Left lung (tissue), 10 donors: ENCODE measurements around the gene FLNA. TPM values are rescaled to one million over a fixed set of nuclear protein-coding genes. Genes with fewer than 3 reads are reported as not detected.
"Not testable (repeated sequence)": the region's sequence is repeated elsewhere in the genome, so short reads cannot be mapped to it uniquely, and the experiment has no call there.

ENCODE experiments used
- ATAC-seq: fragments of 200-7000 bp; cut with Tn5 transposase; one replicate; pipeline ENCODE4 v1.9.1; 2020; ENCODE audit warnings: moderate library complexity
- DNase-seq, 4 donors: peaks; one replicate each; pipeline ENCODE4 v3.0.0-alpha.2; 2013 to 2020
- H3K27ac ChIP-seq, 2 donors: fragments of 200-600 bp; sonication (generic) in 1 of 2; one replicate each; pipeline versions ENCODE4 v1.5.0 to v1.8.0; 2020 to 2021
- H3K27me3 ChIP-seq, 2 donors: fragments of 200-600 bp; sonication (generic) in 1 of 2; one replicate each; pipeline versions ENCODE4 v1.5.0 to v1.8.0; 2020 to 2021
- H3K36me3 ChIP-seq, 2 donors: fragments of 200-600 bp; sonication (generic) in 1 of 2; one replicate each; pipeline versions ENCODE4 v1.5.0 to v1.8.0; 2020 to 2021
- H3K4me1 ChIP-seq, 2 donors: fragments of 200-600 bp; one replicate each; pipeline ENCODE4 v1.8.0; 2021
- H3K4me3 ChIP-seq, 2 donors: fragments of 200-600 bp; sonication (generic) in 1 of 2; one replicate each; pipeline versions ENCODE4 v1.5.0 to v1.8.0; 2020 to 2021; ENCODE audit warnings: mild to moderate bottlenecking in 1 of 2
- H3K9me3 ChIP-seq, 2 donors: fragments of 200-600 bp; sonication (generic) in 1 of 2; one replicate each; pipeline versions ENCODE4 v1.5.0 to v1.8.0; 2020 to 2021
- CTCF ChIP-seq, 2 donors: fragments of 200-600 bp; sonication (generic) in 1 of 2; IDR thresholded peaks; one replicate each; pipeline versions ENCODE4 v1.5.0 to v1.8.0; 2021; ENCODE audit warnings: antibody characterized with exemption in 2 of 2
- intact Hi-C, 2 donors: fragments of 100-400 bp; cut with DNase I; formaldehyde crosslinking; loops; one replicate each; pipeline versions ENCODE4 v1.11.2 to v1.14.2; 2022
- polyA plus RNA-seq, 6 donors: library from polyadenylated mRNA; unstranded; fragments of 120-200 nt; gene quantifications; one replicate each; pipeline ENCODE4 v1.2.1, GENCODE V29; 2013; ENCODE audit not compliant: insufficient read length in 6 of 6
- total RNA-seq, 2 donors: library from RNA; stranded (reverse); fragmentation: NEBNext Ultra II Directional; extraction: Animal tissue kit (Norgen Biotek cat#: 25700); gene quantifications; one replicate each; pipeline ENCODE4 v1.2.1, GENCODE V29; 2021
- donor health status: DM: no; HTN: yes; CAD: no.
- donor health status: DM: no; HTN: no; CAD: no.

The FLNA gene
- total and polyA plus RNA-seq, 8 donors: 434 to 1,793 (median 576) TPM

DNA sequence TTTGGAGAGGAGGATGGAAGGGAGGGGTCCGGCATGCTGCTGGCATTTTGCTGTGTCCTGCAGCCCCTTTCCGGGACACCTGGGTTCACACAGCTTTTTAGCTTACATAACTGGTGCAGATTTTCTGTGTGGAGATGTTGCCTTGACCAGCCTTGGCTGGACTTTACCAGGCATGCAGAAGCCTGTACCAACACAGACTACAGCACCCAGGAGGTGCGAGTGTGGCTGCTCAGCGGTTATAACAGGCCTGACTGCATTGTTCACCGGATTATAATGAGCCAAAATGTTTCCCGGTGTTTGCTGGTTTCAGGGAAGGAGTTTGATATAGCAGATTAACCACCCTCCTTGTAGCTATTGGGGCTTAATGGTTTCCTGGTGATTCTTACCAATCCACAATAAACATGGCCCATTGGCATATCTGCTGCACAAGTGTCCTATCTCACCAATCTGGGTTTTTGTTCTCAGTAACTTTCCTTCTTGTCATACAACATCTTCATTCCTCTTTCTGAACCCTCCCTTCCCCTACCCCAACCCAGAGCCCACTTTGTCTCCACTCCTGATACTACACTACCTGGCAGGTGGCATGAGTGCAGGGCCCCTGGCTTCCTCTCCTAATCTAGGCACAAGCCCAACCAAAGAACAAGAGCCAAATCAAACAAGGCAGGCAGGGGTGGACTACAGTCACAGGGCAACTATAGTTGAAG lies 27.6 kb upstream of the FLNA start:
- Histone ChIP-seq H3K36me3 (peaks cover 0 to 54% of the 10 kb centered on the region in 2 donors), H3K27me3 (no peaks in the 10 kb centered on the region), H3K4me1 (peaks cover 0 to 16% of the 10 kb centered on the region in 2 donors), H3K27ac (no peak overlapping the region), H3K9me3 (no peaks in the 10 kb centered on the region), H3K4me3 (no peak overlapping the region)
- DNase-seq (no peak), ATAC-seq (no peak)
- intact Hi-C loops: no loop called here
- no peak for TF ChIP-seq CTCF (IDR thresholded peaks at IDR 0.05)

- Histone ChIP-seq H3K27me3 (no peaks in the 10 kb centered on the region), H3K9me3 (no peaks in the 10 kb centered on the region), H3K36me3 (peaks cover 0 to 54% of the 10 kb centered on the region in 2 donors), H3K4me1 (peaks cover 0 to 14% of the 10 kb centered on the region in 2 donors), H3K27ac (no peak overlapping the region), H3K4me3 (no peak overlapping the region)
- intact Hi-C loops: no loop called here
- no peak for TF ChIP-seq CTCF (IDR thresholded peaks at IDR 0.05)
- no peak for DNase-seq
- ATAC-seq: no peak
Measured at GRCh38 chrX:154401045-154401799, 26.8 kb upstream of the FLNA start.

DNA sequence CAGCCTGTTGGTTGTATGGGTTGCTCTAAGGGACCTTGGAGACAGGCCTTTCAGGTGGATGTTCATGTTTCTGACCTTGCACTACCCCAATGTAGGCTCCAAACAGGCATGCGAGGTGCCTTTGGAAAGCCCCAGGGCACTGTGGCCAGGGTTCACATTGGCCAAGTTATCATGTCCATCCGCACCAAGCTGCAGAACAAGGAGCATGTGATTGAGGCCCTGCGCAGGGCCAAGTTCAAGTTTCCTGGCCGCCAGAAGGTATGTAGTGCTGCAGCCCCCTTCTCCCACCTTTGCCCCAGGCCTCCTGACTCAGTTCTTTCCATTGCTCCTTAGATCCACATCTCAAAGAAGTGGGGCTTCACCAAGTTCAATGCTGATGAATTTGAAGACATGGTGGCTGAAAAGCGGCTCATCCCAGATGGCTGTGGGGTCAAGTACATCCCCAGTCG lies 26.0 kb upstream of the FLNA start:
- H3K36me3 ChIP-seq: peaks cover 0 to 54% of the 10 kb centered on the region in 2 donors
- ATAC-seq, H3K9me3 ChIP-seq, DNase-seq, H3K27me3 ChIP-seq, intact Hi-C loops, H3K27ac ChIP-seq: not testable (repeated sequence)
- peak overlapping the region in 1 of 2 donors; percentile 56 for H3K4me3 ChIP-seq
- H3K4me1 ChIP-seq: peaks cover 0 to 14% of the 10 kb centered on the region in 2 donors

GRCh38 chrX:154399527-154400368 lies 25.3 kb upstream of the FLNA start:
- no peak for TF ChIP-seq CTCF (IDR thresholded peaks at IDR 0.05)
- peaks cover 0 to 14% of the 10 kb centered on the region in 2 donors for H3K4me1 ChIP-seq
- no peaks in the 10 kb centered on the region for H3K9me3 ChIP-seq
- no peaks in the 10 kb centered on the region for H3K27me3 ChIP-seq
- peaks cover 0 to 48% of the 10 kb centered on the region in 2 donors for H3K36me3 ChIP-seq
- H3K27ac ChIP-seq: peak overlapping the region; percentile 96 to 98
- H3K4me3 ChIP-seq: peak overlapping the region; percentile 43 to 56
- DNase-seq: no peak
- ATAC-seq: no peak
- intact Hi-C loops: no loop called here

GRCh38 chrX:154398668-154399526 lies 24.5 kb upstream of the FLNA start:
- H3K9me3 ChIP-seq: no peaks in the 10 kb centered on the region
- H3K27ac ChIP-seq: peak overlapping the region; percentile 96 to 98
- no peaks in the 10 kb centered on the region for H3K27me3 ChIP-seq
- peak; percentile 74 to 78 for TF ChIP-seq CTCF (IDR thresholded peaks at IDR 0.05)
- peaks cover 0 to 14% of the 10 kb centered on the region in 2 donors for H3K4me1 ChIP-seq
- H3K4me3 ChIP-seq: peak overlapping the region; percentile 43 to 56
- peaks cover 0 to 45% of the 10 kb centered on the region in 2 donors for H3K36me3 ChIP-seq
- ATAC-seq (peak; percentile 72), DNase-seq (peak; percentile 72 to 92 (median 84))
- intact Hi-C loops: no loop called here
